Stimulated activated CD8-positive, alpha-beta memory T cell treated with anti-CD3 and anti-CD28 coated beads, Interleukin-15, amount 100 ng/mL, for 4 hours (primary cell): ENCODE measurements around the gene TK1.
"Not testable (repeated sequence)": the region's sequence is repeated elsewhere in the genome, so short reads cannot be mapped to it uniquely, and the experiment has no call there.

Experiments
- DNase-seq, 2 donors: peaks; one replicate each; pipeline ENCODE4 v3.0.0-alpha.2; 2020; ENCODE audit warnings: low read depth in 2 of 2

The TK1 gene, protein sequence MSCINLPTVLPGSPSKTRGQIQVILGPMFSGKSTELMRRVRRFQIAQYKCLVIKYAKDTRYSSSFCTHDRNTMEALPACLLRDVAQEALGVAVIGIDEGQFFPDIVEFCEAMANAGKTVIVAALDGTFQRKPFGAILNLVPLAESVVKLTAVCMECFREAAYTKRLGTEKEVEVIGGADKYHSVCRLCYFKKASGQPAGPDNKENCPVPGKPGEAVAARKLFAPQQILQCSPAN

DNA sequence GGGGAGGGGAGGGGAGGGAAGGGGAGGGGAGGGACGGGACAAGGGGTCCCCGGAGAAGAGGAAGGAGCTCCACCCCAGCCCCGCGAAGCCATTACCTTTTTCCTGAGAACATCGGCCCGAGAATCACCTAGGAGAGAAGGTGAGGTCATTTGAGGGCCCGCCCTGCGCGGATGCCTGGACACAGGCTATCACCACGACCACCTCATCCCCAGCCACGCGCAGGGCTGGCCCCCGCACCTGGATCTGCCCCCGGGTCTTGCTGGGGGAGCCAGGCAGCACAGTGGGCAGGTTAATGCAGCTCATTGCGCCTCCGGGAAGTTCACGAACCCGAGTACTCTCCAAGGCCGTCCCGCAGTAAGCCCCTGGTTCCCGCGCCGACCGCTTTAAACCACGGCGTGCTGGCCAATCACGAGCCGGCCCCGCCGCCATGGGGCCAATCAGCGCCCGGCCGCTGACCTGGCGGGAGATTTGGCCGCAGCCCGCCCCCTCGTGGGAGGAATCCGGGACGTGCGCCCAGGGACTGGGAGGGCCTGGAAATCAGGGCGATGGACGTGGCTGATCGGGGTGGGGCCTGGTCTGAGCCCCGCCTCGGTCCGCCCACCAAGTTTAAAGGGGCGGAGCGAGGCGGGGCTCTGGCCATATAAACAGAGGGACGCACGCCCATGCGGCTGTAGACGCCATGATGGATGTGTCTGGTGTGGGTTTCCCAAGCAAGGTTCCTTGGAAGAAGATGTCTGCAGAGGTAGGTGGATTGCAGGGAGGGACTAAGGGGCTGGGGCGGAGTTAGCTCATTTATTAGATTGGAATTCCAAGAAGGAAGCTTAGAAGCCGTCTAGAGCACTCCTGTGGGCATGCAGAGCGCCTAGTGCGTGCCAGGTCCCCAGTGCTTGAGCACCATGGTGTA lies at the start of gene TK1, which contains the start of gene AFMID:
TK1 (minus strand) TSS at position 361 of the 904 bp plus-strand sequence; CDS start at position 303, 58 bp downstream.
AFMID (plus strand) TSS at position 671 of the 904 bp plus-strand sequence; CDS start at position 680, 9 bp downstream.
- DNase-seq: peak; percentile 44 to 57

DNA sequence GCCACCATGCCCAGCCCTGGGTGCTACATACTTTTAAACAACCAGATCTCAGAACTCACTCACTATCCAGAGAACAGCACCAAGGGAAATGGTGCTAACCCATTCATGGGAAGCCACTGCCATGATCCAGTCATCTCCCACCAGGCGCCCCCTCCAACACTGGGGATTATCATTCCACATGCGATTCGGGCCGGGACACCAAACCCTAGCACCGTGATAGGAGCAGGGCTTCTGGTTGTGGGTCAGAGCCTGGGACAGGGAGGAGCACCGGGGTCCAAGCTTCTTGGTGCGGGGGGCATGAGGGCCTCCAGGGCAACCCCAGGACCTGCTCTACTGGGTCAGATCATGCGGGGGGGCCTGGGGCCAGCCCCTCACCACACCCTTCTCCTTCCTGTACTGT lies 49.0 kb upstream of the TK1 start:
- DNase-seq: no peak

DNA sequence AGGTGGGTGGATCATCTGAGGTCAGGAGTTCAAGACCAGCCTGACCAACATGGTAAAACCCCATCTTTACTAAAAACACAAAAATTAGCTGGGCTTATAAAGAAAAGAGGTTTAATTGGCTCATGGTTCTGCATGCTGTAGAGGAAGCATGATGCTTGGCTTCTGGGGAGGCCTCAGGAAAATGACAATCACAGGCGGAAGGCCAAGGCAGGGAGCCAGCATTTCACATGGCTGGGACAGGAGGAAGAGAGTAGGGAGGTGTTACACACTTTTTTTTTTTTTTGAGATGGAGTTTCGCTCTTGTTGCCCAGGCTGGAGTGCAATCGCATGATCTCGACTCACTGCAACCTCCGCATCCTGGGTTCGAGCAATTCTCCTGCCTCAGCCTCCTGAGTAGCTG lies 48.2 kb upstream of the TK1 start:
- DNase-seq: not testable (repeated sequence)

DNA sequence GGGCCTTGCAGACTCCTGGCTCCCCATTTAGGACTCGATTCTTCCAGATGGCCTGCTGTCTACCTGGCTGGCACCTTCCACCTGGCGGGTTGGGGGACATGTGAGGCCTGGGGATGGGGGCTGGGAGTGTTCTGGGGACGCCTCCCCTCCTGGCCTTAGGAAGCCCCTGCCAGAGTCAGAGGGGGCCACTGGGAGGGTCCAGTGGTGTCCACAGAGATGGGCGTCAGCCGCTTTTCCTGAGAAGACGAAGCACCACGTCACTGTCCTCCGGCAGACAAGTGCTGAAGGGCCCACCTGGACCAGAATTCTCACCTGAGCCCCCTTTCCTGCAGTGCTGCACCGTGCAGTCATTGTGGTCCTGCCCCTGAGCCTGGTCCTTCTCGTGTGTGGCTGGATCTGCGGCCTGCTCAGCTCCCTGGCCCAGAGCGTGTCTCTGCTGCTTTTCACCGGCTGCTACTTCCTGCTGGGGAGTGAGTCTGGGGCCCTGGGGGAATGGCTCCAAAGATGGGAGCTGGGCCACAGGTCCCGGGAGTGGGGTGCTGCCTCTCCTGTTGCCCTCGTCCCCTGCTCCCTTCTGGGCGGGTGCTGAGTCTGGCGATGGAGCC lies 47.5 kb upstream of the TK1 start:
- no peak for DNase-seq

DNA sequence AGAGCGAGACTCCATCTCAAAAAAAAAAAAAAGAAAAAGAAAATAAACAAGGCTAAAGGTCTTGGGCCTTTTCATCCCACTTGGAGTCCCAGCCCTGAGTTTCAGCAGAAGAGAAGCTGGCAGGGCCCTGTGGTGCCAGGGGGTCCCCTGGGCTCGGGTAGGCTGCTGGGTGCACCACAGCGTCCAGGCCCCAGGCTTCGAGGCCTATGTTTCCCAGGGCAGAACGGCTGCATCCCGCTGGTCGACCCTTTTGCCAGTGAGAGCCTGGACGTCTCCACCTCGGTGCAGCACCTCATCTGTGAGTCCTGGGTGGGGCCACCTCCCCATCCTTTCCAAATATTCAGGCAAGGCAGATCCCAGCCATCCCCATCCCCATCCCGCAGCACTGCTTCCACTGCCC lies 46.8 kb upstream of the TK1 start:
- no peak for DNase-seq

DNA sequence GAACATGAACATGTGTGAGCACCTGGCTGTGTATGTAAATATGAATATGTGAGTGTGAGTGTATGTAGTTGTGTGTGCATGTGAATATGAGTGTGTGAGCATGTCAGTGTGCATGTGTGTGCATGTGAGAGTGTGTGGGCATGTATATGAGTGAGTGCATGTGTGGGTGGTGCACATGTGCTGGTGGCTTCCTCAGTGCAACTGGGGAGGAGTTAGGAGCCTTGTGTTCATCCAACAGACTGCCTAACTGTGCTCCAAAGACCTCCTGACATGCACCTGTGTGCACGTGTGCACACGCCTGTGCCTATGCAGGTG lies 46.0 kb upstream of the TK1 start:
- DNase-seq: no peak

DNA sequence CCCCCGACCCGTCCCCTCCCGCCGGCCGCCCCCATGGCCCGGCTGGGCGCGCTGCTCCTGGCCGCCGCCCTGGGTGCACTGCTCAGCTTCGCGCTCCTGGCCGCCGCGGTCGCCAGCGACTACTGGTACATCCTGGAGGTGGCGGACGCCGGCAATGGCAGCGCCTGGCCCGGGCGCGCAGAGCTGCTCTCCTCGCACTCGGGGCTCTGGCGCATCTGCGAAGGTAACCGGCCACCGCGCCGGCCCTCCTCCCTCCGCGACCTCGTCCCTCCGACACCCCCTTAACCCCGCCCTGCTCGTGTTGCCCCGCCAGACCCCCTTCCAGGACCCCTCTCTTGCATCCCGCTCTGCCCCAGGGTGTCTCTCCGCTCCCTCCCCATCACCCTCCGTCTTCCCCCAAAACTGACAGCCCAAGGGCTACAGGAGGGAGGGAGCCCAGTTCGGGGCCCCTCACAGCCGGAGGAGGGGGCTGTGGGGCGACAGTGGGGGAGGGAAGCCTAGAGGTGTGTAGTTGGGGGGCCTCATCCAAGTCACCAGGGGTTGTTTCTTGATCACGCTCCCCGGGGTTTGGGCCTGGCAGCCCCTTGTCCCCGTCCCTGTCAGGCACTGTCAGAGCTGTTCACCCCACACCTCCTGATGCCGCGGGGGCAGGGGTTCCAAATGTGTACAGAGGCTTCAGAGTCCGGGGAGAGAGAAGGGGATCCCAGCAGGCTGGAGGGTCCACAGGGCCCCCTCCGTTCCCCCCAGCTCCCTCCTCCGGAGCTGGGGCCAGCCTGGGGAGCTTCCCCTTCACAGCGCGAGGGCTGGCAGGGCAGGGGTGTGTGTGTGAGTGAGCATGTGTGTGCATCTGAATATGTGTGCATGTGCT lies 45.4 kb upstream of the TK1 start:
- no peak for DNase-seq

DNA sequence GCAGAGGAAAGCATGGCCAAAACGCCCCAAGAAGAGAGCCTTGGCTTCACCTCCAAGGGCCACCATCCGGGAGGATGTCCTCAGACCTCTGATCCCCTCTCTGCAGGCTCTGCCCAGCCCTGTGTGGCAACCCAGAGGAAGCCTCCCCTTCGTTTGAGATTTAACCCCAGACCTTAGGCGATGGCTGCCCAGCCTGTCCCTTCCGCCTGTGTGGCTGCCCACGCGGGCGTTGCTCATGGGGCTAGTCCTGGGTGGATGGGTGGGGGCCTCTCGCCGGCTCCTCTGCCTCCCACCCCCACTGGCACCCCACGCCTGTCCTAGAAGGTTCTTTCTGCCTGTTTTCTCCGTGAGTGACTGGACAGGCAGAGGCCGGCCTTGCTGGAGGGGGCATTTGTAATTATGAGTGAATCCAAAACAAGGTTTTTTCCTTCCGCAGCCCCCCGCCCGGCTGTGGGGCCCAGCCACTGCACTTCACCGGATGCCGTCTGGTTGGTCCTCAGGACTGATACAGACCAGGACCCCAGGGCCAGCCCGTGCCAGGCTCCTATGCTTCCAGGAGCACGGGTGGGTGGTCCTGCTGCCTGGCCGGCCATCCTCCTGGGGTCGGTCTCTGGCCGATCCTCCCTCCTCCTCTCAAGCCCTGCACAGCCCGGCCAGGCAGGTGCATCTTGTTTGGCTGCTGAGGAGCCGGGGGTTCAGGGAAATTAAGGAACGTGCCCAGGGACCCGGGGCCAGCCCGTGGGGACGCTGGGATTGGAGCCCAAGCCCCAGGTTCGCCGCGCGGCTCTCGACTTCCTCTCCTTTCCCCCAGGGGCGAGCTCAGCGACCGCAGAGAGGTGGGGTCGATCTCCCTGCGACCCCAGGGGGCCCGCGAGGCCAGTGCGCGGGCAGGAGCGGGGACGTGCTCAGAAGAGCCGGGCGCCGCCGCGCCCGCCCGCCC lies 44.4 kb upstream of the TK1 start, which contains the start of gene TMEM235:
TMEM235 (plus strand) TSS at position 636 of the 940 bp plus-strand sequence. CDS start 393 bp downstream, outside the sequence.
- DNase-seq: no peak

DNA sequence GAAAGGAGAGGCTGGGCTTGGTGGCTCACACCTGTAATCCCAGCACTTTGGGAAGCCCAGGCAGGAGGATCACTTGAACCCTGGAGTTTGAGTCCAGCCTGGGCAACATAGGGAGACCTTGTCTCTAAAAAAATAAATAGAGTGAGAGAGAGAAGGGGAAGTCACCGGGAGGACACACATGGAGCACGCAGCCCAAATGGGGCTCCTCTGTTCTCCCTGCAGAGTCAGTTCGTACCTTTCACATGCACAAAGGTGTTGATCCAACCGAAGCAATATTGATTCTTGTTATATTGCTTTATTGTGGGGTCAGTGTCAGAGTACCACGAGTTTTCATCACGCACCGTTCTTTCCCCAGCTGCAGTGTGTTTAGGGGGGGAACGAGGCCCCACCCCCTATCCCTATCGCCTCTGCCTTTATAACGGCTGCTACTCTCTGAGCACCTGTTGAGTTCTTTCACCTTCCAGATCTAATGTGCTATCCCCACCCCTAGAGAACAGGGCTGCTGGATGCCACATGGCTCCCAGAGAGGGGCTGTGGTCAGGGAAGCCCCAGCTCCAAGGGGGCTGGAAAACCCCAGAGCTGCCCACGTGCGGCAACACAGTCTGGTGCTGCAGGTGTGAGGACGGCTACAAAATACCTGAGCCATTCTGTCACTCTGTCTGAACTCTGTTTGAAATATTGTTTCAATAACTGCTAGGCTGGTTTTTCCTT lies 43.6 kb upstream of the TK1 start:
- DNase-seq: no peak

DNA sequence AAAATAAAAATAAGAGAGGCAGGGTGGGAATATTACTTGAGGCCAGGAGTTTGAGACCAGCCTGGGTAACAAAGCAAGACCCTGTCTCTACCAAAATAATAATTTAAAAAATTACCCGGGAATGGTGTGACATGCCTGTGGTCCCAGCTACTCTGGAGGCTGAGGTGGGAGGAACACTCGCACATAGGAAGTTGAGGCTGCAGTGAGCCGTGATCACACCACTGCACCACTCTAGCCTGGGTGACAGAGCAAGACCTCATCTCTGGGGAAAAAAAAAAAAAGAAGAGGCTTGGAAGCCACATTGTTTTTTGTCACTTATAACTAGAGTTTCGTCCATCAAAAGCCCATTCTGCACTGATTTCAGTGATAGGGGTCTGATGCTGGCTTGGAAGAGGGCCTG lies 41.3 kb upstream of the TK1 start:
- no peak for DNase-seq

DNA sequence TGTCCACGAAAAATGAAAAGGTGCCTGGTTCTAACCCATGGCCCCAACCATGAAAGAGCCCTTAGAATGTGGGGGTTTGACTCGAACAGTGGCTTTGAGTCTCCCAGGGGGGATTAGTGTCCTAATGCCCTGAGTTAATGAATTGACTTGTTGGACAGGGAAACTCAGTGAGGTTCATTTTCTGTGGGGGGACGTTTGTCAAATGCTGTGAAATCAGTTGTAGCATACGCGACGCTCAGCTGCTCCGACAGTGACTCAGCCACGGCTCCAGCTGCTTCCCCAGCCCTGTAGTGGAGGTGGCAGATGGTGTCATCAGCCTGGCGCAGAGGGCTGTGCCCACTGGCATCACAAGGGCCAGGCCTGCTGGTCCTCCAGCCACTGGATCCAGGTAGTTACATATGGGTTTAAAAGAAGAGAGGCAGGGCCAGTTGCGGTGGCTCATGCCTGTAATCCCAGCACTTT lies 40.6 kb upstream of the TK1 start:
- no peak for DNase-seq

DNA sequence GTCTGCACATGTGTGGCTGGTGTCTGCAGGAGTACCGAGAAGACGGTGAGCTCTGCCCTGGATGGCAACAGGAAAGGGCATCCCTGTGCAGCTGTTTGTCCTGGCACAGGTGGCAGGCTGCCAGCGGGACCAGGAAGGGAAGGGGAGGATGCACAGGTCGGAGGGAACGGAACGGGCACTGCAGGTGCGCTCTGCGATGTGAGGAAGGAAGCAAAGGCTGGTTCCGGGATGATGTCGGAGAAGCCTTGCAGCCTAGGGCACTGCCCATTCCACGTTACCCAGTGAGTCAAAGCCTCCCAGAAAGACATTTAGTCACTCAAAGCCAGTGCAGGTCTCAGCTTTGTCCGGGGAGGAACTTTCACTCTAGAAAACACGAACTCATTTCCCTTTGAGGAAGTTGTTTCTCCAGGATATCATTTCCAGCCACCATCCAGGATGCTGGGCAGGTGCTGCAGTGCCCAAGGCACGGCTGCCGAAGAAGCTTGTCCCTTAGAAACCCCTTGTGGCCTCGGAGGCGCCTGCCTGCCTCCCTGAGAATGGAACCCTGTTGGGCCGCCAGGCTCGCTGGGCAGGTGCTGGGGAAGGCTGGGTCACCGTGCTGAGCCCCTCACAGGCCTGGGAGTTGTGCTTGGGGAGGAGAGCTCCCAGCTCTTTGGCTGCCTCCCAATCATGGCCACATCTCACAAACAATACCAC lies 40.1 kb upstream of the TK1 start:
- DNase-seq: no peak

DNA sequence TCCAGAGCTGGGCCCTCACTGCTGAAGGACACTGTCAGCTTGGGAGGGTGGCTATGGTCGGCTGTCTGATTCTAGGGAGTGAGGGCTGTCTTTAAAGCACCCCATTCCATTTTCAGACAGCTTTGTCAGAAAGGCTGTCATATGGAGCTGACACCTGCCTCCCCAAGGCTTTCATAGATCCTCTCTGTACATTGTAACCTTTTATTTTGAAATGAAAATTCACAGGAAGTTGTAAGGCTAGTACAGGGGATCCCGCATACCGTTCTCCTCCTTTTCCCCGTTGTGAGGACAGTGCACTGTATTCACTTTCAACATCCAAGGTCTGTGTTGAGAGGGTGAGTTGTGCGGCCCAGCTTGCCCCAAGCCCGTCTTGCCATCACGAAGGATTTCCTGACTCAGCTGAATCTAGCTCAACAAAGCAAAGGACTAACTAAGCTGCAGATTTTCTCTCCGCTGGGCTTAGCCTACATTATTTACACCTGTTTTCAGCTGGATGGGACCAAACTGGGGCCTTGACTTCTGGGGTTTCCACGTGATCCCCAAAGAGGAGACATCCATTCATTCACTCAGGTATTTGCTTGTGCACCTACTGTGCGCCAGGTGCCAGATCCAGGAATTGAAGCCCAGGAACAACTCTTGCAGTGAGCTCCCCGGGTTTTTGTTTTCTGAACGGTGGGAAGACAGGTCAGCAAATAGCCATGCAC lies 39.4 kb upstream of the TK1 start:
- DNase-seq: no peak

DNA sequence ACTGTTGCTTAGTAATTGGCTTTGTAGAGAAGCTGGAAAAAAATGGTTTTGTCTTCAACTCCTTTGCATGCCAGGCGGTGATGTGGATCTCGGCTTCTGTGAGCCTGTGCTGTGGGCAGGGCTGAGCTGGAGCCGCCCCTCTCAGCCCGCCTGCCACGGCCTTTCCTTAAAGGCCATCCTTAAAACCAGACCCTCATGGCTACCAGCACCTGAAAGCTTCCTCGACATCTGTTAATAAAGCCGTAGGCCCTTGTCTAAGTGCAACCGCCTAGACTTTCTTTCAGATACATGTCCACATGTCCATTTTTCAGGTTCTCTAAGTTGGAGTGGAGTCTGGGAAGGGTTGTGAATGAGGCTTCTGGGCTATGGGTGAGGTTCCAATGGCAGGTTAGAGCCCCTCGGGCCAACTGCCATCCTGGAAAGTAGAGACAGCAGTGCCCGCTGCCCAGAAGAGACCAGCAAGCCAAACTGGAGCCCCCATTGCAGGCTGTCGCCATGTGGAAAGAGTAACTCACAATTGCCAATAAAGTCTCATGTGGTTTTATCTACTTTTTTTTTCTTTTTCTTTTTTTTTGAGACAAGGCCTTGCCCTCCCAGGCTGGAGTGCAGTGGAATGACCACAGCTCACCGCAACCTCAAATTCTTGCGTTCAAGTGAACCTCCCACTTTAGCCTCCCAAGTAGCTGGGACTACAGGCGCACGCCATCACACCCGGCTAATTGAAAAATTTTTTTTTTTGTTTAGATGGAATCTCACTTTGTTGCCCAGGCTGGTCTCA lies 38.4 kb upstream of the TK1 start:
- no peak for DNase-seq

DNA sequence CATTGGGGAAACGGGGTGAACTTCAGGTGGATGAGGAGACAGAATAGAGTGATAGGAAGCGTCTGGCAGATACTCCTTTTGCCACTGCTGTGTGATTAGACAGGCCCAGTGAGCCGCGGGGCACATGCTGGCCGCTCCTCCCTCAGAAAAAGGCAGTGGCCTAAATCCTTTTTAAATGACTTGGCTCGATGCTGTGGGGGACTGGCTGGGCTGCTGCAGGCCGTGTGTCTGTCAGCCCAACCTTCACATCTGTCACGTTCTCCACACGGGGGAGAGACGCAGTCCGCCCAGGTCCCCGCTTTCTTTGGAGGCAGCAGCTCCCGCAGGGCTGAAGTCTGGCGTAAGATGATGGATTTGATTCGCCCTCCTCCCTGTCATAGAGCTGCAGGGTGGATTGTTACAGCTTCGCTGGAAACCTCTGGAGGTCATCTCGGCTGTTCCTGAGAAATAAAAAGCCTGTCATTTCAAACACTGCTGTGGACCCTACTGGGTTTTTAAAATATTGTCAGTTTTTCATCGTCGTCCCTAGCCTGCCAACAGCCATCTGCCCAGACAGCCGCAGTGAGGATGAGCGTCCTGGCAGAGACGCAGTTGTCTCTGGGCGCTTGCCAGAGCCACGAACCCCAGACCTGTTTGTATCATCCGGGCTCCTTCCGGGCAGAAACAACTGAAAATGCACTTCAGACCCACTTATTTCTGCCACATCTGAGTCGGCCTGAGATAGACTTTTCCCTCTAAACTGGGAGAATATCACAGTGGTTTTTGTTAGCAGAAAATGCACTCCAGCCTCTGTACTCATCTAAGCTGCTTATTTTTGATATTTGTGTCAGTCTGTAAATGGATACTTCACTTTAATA lies 37.6 kb upstream of the TK1 start:
- DNase-seq: no peak

DNA sequence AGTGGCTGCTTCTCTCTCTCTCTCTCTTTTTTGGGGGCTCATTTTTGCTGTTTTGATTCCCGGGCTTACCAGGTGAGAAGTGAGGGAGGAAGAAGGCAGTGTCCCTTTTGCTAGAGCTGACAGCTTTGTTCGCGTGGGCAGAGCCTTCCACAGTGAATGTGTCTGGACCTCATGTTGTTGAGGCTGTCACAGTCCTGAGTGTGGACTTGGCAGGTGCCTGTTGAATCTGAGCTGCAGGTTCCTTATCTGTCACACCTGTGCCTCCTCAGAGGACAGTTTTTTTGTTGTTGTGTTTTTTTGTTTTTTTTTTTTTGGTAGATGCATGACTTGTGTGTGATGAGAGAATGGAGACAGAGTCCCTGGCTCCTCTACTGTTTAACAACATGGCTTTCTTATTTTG lies 36.9 kb upstream of the TK1 start:
- DNase-seq: no peak

DNA sequence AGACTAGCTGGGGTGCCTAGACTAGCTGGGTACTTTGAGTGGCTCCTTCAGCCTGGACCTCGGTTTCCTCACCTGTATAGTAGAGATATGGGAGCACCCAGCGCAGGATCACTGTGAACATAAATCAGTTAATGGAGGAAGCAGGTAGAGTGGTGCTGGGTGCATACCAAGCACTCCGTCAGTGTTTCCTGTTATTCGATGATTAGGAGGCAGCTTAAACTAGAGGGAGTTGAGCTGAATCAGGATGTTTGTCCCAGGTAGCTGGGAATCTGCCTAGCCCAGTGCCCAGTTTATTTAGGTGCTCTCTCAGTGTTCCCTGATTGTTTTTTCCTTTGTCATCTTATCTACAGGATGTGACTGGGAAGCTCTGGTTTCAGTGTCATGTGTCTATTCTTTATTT lies 36.2 kb upstream of the TK1 start:
- DNase-seq: no peak
